K562 (cell line): ENCODE results near the gene WNT11. TPM values are rescaled to one million over a fixed set of nuclear protein-coding genes. Genes with fewer than 3 reads are reported as not detected.

Experiments
- ATAC-seq: fragments of 200-7000 bp; cut with Tn5 transposase; 3 replicates; pipeline ENCODE4 v1.9.1; 2020; ENCODE audit warnings: moderate library complexity
- BruUV-seq: library from RNA; stranded (reverse); fragments of 400-500 nt; replicated peaks from 2 replicates; lab custom pipeline; 2021; lab: Mats Ljungman, UMichigan
- CTCF ChIA-PET: fragments of 300-600 bp; formaldehyde crosslinking; extraction: SDS; loops from one replicate; lab custom pipeline; 2021; ENCODE audit warnings: low intra/inter-chr PET ratio; lab: Yijun Ruan, JAX
- POLR2A ChIA-PET: fragments of 300-600, 350-650 bp; sonication (Branson Sonifier 250); formaldehyde crosslinking; extraction: SDS; loops from one replicate; lab custom pipeline; 2021; ENCODE audit warnings: antibody characterized with exemption, inconsistent platforms; lab: Yijun Ruan, JAX
- DNase-seq, 4 experiments: peaks; one replicate each; pipeline versions ENCODE4 v3.0.0 to v3.0.0-alpha.2; 2011 to 2018; ENCODE audit warnings: low spot score in 3 of 4, mixed read lengths in 3 of 4; ENCODE audit errors: extremely low read depth in 1 of 4
- FAIRE-seq: peaks from 2 replicates; lab custom pipeline; 2011; peaks lifted over from hg19 to GRCh38; lab: Jason Lieb, UNC
- H2AFZ ChIP-seq: 2 replicates; pipeline ENCODE4 v1.6.0; 2011; ENCODE audit warnings: low read depth, low read length, control low read depth, inconsistent platforms
- H3K27ac ChIP-seq: fragments of 200-600 bp; 3 replicates; pipeline ENCODE4 v1.8.0; 2011; ENCODE audit warnings: low read depth, mild to moderate bottlenecking, control low read depth, inconsistent platforms, low read length, moderate library complexity, mixed read lengths; ENCODE audit errors: extremely low read depth
- H3K27me3 ChIP-seq, 2 experiments: fragments of 300-600 bp in 1 of 2; 2 replicates in 1 of 2; 3 replicates in 1 of 2; pipeline versions ENCODE4 v1.6.0 to v1.8.0; 2011; ENCODE audit warnings: inconsistent platforms in 2 of 2, low read length in 2 of 2, mild to moderate bottlenecking in 1 of 2, mixed read lengths in 1 of 2, moderate library complexity in 1 of 2; ENCODE audit not compliant: control insufficient read depth in 2 of 2, insufficient read depth in 2 of 2
- H3K36me3 ChIP-seq: fragments of 300-600 bp; 3 replicates; pipeline ENCODE4 v1.8.0; 2011; ENCODE audit warnings: mild to moderate bottlenecking, low read length, inconsistent platforms; ENCODE audit not compliant: control insufficient read depth, insufficient read depth
- H3K4me1 ChIP-seq, 2 experiments: fragments of 200-600 bp in 1 of 2; replicated peaks in 1 of 2; 2 replicates in 1 of 2; 3 replicates in 1 of 2; pipeline versions ENCODE4 v1.5.1 to v1.8.0; 2011; ENCODE audit warnings: inconsistent platforms in 2 of 2, low read length in 2 of 2, mild to moderate bottlenecking in 1 of 2, mixed read lengths in 1 of 2, moderate library complexity in 1 of 2; ENCODE audit not compliant: control insufficient read depth in 2 of 2, insufficient read depth in 2 of 2
- H3K4me2 ChIP-seq: 2 replicates; pipeline ENCODE4 v1.6.1; 2011; ENCODE audit warnings: low read length, control low read depth, inconsistent platforms, mixed read lengths; ENCODE audit not compliant: insufficient read depth
- H3K4me3 ChIP-seq: fragments of 200-600 bp; sonication (generic), shearing (Covaris generic); 2 replicates; pipeline ENCODE4 v1.5.1; 2016; ENCODE audit warnings: control low read depth, inconsistent platforms
- H3K79me2 ChIP-seq: fragments of 200-600 bp; 3 replicates; pipeline ENCODE4 v1.8.0; 2011; ENCODE audit warnings: low read length, inconsistent platforms; ENCODE audit not compliant: control insufficient read depth, insufficient read depth
- H3K9ac ChIP-seq, 2 experiments: 2 replicates each; pipeline versions ENCODE4 v1.6.0 to v1.6.1; 2011; ENCODE audit warnings: low read depth in 2 of 2, low read length in 2 of 2, control low read depth in 1 of 2, inconsistent platforms in 1 of 2, mild to moderate bottlenecking in 1 of 2, mixed read lengths in 1 of 2; ENCODE audit not compliant: insufficient read depth in 1 of 2
- H3K9me1 ChIP-seq: one replicate; pipeline ENCODE4 v1.6.0; 2011; ENCODE audit warnings: inconsistent platforms, mild to moderate bottlenecking, low read length, moderate library complexity; ENCODE audit not compliant: control insufficient read depth, insufficient read depth
- H3K9me3 ChIP-seq: replicated peaks from 2 replicates; pipeline ENCODE4 v1.5.1; 2011; ENCODE audit warnings: low read depth, low read length, inconsistent platforms; ENCODE audit not compliant: control insufficient read depth, insufficient read depth
- H4K20me1 ChIP-seq: replicated peaks from 2 replicates; pipeline ENCODE4 v1.6.1; 2011; ENCODE audit warnings: low read length, inconsistent platforms, mixed read lengths; ENCODE audit not compliant: control insufficient read depth, insufficient read depth
- BCOR ChIP-seq: fragments of 450-650 bp; IDR thresholded peaks from 2 replicates; pipeline ENCODE4 v1.6.1; 2016
- KDM1A ChIP-seq, 2 experiments: fragments of 450-650 bp; IDR thresholded peaks; 2 replicates each; pipeline ENCODE4 v1.6.1; 2016; ENCODE audit warnings: mild to moderate bottlenecking in 2 of 2
- NR4A1 ChIP-seq, 2 experiments: fragments of 250-450 bp in 1 of 2; fragments of 450-650 bp in 1 of 2; sonication (Bioruptor Pico) in 1 of 2; IDR thresholded peaks; 2 replicates each; pipeline versions ENCODE4 v1.4.0 to v1.6.1; 2016 to 2020; ENCODE audit warnings: mild to moderate bottlenecking in 2 of 2, missing compliant biosample characterization in 1 of 2, missing genetic modification characterization in 1 of 2, moderate library complexity in 1 of 2
- RBM25 ChIP-seq: fragments of 200-400 bp; formaldehyde crosslinking; IDR thresholded peaks from 2 replicates; pipeline ENCODE4 v1.6.1; 2018; ENCODE audit warnings: low read length, low read depth, moderate library complexity; ENCODE audit not compliant: severe bottlenecking
- WGBS: fragments of 100-300 bp; shearing (Covaris generic); methylation state at CpG from one replicate; pipeline ENCODE4 v1.1.6; 2016; ENCODE audit warnings: low coverage, mixed read lengths; ENCODE audit not compliant: insufficient coverage; ENCODE audit errors: missing lambda C conversion rate; 5-methylcytosine and 5-hydroxymethylcytosine counted together
- in situ Hi-C: fragments of 300-500 bp; cut with MboI; formaldehyde crosslinking; loops from 4 replicates; pipeline ENCODE4 v1.15.0; 2018; ENCODE audit warnings: inconsistent platforms, mixed read lengths
- intact Hi-C: fragments of 100-400 bp; cut with micrococcal nuclease; formaldehyde crosslinking; loops from 2 replicates; pipeline ENCODE4 v1.14.2; 2022
- polyA plus RNA-seq, 8 experiments: library from polyadenylated mRNA; depleted of rRNA in 4 of 8; stranded (reverse) in 5 of 8; unstranded in 3 of 8; fragments of >200 nt; fragmentation: Nextera tagmentation in 2 of 8; fragmentation: Illumina TruSeq in 1 of 8; extraction: Ambion mirVana in 2 of 8; extraction: Trizol in 1 of 8; gene quantifications; 2 replicates each; pipeline versions ENCODE4 v1.2.1 to v1.2.3, GENCODE V29; 2011 to 2014; ENCODE audit warnings: inconsistent platforms in 1 of 8, missing spikeins in 1 of 8
- total RNA-seq, 7 experiments: library from RNA; depleted of rRNA in 6 of 7; stranded (reverse); fragments of >200 nt in 6 of 7; fragmentation: Illumina TruSeq in 2 of 7; extraction: Trizol in 2 of 7; gene quantifications; 2 replicates each; pipeline versions ENCODE4 v1.2.1 to v1.2.3, GENCODE V29; 2011 to 2021; ENCODE audit warnings: low replicate concordance in 1 of 7
- TF ChIP-seq, protein P1 (sequence below): fragments of 250-450 bp; sonication (Bioruptor Pico); IDR thresholded peaks from 2 replicates; pipeline ENCODE4 v1.6.1; 2021; ENCODE audit warnings: mild to moderate bottlenecking

The WNT11 gene
- total and polyA plus RNA-seq, 9 of the 15 experiments (the other 6 are each of a cell fraction or from before 2014, with no cell fraction given) = 0.03 to 0.20 (median 0.09) TPM; not detected in 4

DNA sequence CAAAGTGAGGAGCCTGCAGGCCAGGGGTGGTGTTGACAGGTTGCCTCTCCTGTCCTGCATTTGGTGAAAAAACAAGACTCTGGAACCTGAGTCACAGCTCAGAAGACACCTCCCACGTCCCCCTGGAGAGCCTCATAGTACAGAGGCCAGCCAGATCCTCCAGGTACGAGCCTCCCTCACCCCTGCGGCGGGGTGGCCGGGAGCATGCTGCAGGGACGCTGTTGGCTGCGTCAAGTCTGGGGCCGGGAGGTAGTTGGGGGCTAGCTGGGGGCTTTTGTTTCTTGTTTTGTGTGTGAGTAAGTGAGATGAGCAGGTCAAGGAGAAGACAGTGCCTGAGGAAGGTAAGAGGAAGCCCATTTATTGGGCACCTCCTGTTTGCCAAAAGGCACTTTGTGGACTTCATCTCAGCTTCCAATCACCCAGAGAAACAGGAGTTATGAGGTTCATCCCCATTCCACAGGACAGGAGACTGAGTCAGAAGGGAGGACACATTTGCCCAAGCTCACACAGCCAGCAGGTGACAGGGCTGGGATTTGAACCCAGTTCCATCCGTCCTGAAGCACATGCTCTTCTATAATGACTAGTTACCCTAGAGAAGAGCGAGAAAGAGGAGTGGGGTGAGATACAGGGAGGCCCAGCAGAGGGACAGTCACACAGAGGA lies 18.3 kb upstream of the WNT11 start:
- Histone ChIP-seq H3K36me3 (no peaks in the 10 kb centered on the region), H3K27me3 (no peaks in the 10 kb centered on the region), H3K27ac (no peak overlapping the region), H3K4me3 (no peak overlapping the region), H3K9ac (peak overlapping the region in 1 of 2 experiments; percentile 6; a peak in 1 of 4 replicates), H3K79me2 (no peaks in the 10 kb centered on the region), H3K9me3 (no peaks in the 10 kb centered on the region), H2AFZ (peak overlapping the region; percentile 73; the same call in 1 of the 2 replicates), H3K4me2 (no peak overlapping the region), H3K9me1 (no peaks in the 10 kb centered on the region), H4K20me1 (no peaks in the 10 kb centered on the region), H3K4me1 (peaks cover 0 to 12% of the 10 kb centered on the region in 2 experiments; a peak in 2 of 5 replicates)
- TF ChIP-seq RBM25 = peak; percentile 86
- 0 out of 2 replicates have a peak, but pooled peaks have one; percentile 42 for TF ChIP-seq BCOR
- TF ChIP-seq NR4A1 (CRISPR knock-in tag; IDR thresholded peaks at IDR 0.05) = no peak
- no peak for TF ChIP-seq NR4A1 (tag; IDR thresholded peaks at IDR 0.05)
- TF ChIP-seq, protein P1, sequence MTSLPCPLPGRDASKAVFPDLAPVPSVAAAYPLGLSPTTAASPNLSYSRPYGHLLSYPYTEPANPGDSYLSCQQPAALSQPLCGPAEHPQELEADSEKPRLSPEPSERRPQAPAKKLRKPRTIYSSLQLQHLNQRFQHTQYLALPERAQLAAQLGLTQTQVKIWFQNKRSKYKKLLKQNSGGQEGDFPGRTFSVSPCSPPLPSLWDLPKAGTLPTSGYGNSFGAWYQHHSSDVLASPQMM (CRISPR knock-in tag) = no peak
- peak; percentile 24 to 34; a peak in 1 of 4 replicates for TF ChIP-seq KDM1A (IDR thresholded peaks at IDR 0.05)
- intact Hi-C loops (no loop called here), in situ Hi-C loops (no loop called here)
- BruUV-seq = no TSS peak
- DNase-seq (no peak), FAIRE-seq (no peak), ATAC-seq (no peak; the same call in 2 of the 3 replicates)
- POLR2A ChIA-PET = interaction anchor here (1.1 to 2.3 kb wide), 2 partner anchors 10 to 13 kb away, joined by 3 to 8 read pairs; no protein-coding TSS in a partner anchor
- CTCF ChIA-PET = no interaction called here
- 52% methylated on average over 10 of the region's 10 CpGs for WGBS
